ENCODE results near the gene FBXL7. TPM values are rescaled to one million over a fixed set of nuclear protein-coding genes. Genes with fewer than 3 reads are reported as not detected.

FBXL7 gene
- total RNA-seq, 1 experiment from 2014 or later, result not detected

- ChIA-PET CTCF (interaction anchor here (0.7 kb wide), 1 partner anchor 87 kb away, joined by 3 read pairs; no protein-coding TSS in a partner anchor), POLR2A (no interaction called here)
- no peaks in the 10 kb centered on the region for H3K27me3 Mint-ChIP-seq (ENCODE audit: insufficient read depth, unreplicated experiment)
- H3K4me1 Mint-ChIP-seq (ENCODE audit: insufficient read depth, unreplicated experiment), result no peaks in the 10 kb centered on the region
- H3K27ac Mint-ChIP-seq (ENCODE audit: low read depth, unreplicated experiment), result no peak overlapping the region
- TF ChIP-seq, protein P1, sequence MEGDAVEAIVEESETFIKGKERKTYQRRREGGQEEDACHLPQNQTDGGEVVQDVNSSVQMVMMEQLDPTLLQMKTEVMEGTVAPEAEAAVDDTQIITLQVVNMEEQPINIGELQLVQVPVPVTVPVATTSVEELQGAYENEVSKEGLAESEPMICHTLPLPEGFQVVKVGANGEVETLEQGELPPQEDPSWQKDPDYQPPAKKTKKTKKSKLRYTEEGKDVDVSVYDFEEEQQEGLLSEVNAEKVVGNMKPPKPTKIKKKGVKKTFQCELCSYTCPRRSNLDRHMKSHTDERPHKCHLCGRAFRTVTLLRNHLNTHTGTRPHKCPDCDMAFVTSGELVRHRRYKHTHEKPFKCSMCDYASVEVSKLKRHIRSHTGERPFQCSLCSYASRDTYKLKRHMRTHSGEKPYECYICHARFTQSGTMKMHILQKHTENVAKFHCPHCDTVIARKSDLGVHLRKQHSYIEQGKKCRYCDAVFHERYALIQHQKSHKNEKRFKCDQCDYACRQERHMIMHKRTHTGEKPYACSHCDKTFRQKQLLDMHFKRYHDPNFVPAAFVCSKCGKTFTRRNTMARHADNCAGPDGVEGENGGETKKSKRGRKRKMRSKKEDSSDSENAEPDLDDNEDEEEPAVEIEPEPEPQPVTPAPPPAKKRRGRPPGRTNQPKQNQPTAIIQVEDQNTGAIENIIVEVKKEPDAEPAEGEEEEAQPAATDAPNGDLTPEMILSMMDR (IDR thresholded peaks at IDR 0.05; ENCODE audit: unreplicated experiment), result no peak
- no peaks in the 10 kb centered on the region for H3K36me3 Mint-ChIP-seq (ENCODE audit: insufficient read depth, unreplicated experiment)
- no TSS peak for BruUV-seq (replicated peaks)
- H3K4me3 Mint-ChIP-seq (ENCODE audit: unreplicated experiment), result no peak overlapping the region
- intact Hi-C loops (cut with micrococcal nuclease), result no loop called here
- no peaks in the 10 kb centered on the region for H3K9me3 Mint-ChIP-seq (ENCODE audit: unreplicated experiment)
- DNase-seq (ENCODE audit: unreplicated experiment), result no peak
Observed at GRCh38 chr5:15932066-15932465, 432.1 kb downstream of the FBXL7 start.

GRCh38 chr5:15933259-15934207 is 433.6 kb downstream of the FBXL7 start:
- no peak overlapping the region for H3K27ac Mint-ChIP-seq (ENCODE audit: low read depth, unreplicated experiment)
- H3K4me1 Mint-ChIP-seq (ENCODE audit: insufficient read depth, unreplicated experiment), result no peaks in the 10 kb centered on the region
- intact Hi-C loops (cut with micrococcal nuclease), result no loop called here
- ChIA-PET POLR2A (no interaction called here), CTCF (no interaction called here)
- no peaks in the 10 kb centered on the region for H3K36me3 Mint-ChIP-seq (ENCODE audit: insufficient read depth, unreplicated experiment)
- DNase-seq (ENCODE audit: unreplicated experiment), result no peak
- no peaks in the 10 kb centered on the region for H3K9me3 Mint-ChIP-seq (ENCODE audit: unreplicated experiment)
- TF ChIP-seq, protein P1 (IDR thresholded peaks at IDR 0.05; ENCODE audit: unreplicated experiment), result no peak
- H3K27me3 Mint-ChIP-seq (ENCODE audit: insufficient read depth, unreplicated experiment), result no peaks in the 10 kb centered on the region
- H3K4me3 Mint-ChIP-seq (ENCODE audit: unreplicated experiment), result no peak overlapping the region
- no TSS peak for BruUV-seq (replicated peaks)

DNA sequence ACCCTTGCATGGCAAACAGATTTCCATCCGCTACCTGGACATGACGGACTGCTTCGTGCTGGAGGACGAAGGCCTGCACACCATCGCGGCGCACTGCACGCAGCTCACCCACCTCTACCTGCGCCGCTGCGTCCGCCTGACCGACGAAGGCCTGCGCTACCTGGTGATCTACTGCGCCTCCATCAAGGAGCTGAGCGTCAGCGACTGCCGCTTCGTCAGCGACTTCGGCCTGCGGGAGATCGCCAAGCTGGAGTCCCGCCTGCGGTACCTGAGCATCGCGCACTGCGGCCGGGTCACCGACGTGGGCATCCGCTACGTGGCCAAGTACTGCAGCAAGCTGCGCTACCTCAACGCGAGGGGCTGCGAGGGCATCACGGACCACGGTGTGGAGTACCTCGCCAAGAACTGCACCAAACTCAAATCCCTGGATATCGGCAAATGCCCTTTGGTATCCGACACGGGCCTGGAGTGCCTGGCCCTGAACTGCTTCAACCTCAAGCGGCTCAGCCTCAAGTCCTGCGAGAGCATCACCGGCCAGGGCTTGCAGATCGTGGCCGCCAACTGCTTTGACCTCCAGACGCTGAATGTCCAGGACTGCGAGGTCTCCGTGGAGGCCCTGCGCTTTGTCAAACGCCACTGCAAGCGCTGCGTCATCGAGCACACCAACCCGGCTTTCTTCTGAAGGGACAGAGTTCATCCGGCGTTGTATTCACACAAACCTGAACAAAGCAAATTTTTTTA is 436.7 kb downstream of the FBXL7 start:
- Mint-ChIP-seq H3K27me3 (ENCODE audit: insufficient read depth, unreplicated experiment) (no peaks in the 10 kb centered on the region), H3K4me1 (ENCODE audit: insufficient read depth, unreplicated experiment) (peaks cover 7% of the 10 kb centered on the region), H3K9me3 (ENCODE audit: unreplicated experiment) (no peaks in the 10 kb centered on the region), H3K36me3 (ENCODE audit: insufficient read depth, unreplicated experiment) (no peaks in the 10 kb centered on the region), H3K4me3 (ENCODE audit: unreplicated experiment) (no peak overlapping the region), H3K27ac (ENCODE audit: low read depth, unreplicated experiment) (no peak overlapping the region)
- intact Hi-C loops (cut with micrococcal nuclease), result no loop called here
- TF ChIP-seq, protein P1 (IDR thresholded peaks at IDR 0.05; ENCODE audit: unreplicated experiment), result no peak
- CTCF ChIA-PET, result no interaction called here
- POLR2A ChIA-PET, result no interaction called here
- no peak for DNase-seq (ENCODE audit: unreplicated experiment)
- BruUV-seq (replicated peaks), result no TSS peak

- intact Hi-C loops (cut with micrococcal nuclease), result no loop called here
- no peaks in the 10 kb centered on the region for H3K9me3 Mint-ChIP-seq (ENCODE audit: unreplicated experiment)
- no TSS peak for BruUV-seq (replicated peaks)
- no peak for DNase-seq (ENCODE audit: unreplicated experiment)
- TF ChIP-seq, protein P1 (IDR thresholded peaks at IDR 0.05; ENCODE audit: unreplicated experiment), result no peak
- H3K27me3 Mint-ChIP-seq (ENCODE audit: insufficient read depth, unreplicated experiment), result no peaks in the 10 kb centered on the region
- H3K36me3 Mint-ChIP-seq (ENCODE audit: insufficient read depth, unreplicated experiment), result no peaks in the 10 kb centered on the region
- ChIA-PET CTCF (no interaction called here), POLR2A (no interaction called here)
- H3K4me3 Mint-ChIP-seq (ENCODE audit: unreplicated experiment), result no peak overlapping the region
- peaks cover 7% of the 10 kb centered on the region for H3K4me1 Mint-ChIP-seq (ENCODE audit: insufficient read depth, unreplicated experiment)
- no peak overlapping the region for H3K27ac Mint-ChIP-seq (ENCODE audit: low read depth, unreplicated experiment)
Observed at GRCh38 chr5:15937708-15938107, 437.7 kb downstream of the FBXL7 start.
